ENCODE measurements around the gene TUBGCP3. TPM values are rescaled to one million over a fixed set of nuclear protein-coding genes. Genes with fewer than 3 reads are reported as not detected.

The TUBGCP3 gene
- total and polyA plus RNA-seq, 4 donors, result 10.9 to 40.2 (median 26.9) TPM

DNA sequence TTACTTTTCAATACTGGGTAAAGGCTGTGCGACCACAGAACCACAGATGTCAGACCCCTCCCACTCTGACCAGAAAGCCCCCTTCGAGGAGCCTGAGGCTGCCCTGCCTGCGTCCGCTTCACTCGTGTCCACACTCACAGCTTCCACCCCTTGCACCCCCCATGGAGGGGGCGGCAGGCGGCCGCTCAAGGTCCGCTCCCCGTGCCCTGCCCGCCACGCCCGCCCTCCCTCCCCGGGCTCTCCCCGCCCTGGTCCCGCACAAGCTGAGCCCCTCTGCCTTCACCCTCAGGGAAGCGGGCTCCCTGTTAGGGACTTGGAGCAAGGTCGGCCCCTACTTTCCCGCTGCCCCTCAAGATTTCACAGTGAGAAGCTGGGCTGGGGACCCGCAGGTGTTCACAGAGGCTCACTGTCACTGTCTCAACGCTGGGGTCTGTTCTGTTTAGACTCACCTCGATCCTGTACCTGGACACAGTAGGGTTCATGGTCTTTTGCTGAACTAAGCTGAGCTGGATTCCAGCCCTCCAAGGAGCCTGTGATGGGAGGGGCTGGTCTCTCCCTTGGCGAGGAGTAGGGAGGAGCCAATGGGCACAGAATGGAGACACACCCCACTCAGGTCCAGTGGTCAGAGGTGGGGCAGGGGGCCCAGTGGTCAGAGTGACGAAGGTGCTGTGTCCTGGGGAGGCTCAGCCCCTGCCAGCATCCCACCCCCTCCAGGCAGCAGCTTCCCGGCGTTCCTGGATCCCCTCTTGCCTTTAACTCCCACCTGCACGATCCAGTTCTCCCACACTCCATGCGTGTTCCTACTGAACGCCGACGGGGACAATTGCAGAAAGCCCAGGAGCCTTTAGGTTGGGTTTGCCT lies 142.3 kb downstream of the TUBGCP3 start:
- Histone ChIP-seq H3K27me3 (ENCODE audit: control insufficient read depth in 3 of 3, insufficient read depth in 3 of 3, low read length in 2 of 3) (peaks cover 11 to 12% (median 11%) of the 10 kb centered on the region in 3 donors), H3K4me3 (no peak overlapping the region), H3K27ac (ENCODE audit: low read depth in 1 of 2, low read length in 1 of 2) (no peak overlapping the region), H3K9me3 (ENCODE audit: control insufficient read depth in 4 of 4, insufficient read depth in 3 of 4, low read length in 3 of 4) (no peaks in the 10 kb centered on the region), H3K4me1 (ENCODE audit: control insufficient read depth in 5 of 5, insufficient read depth in 5 of 5, low read length in 5 of 5) (peaks cover 0 to 5% (median 0%) of the 10 kb centered on the region in 5 donors), H3K36me3 (ENCODE audit: control insufficient read depth in 4 of 4, insufficient read depth in 4 of 4, low read length in 4 of 4) (no peaks in the 10 kb centered on the region), H3K9ac (ENCODE audit: insufficient read depth in 1 of 2, low read length in 2 of 2) (no peak overlapping the region)
- TF ChIP-seq, protein P1, sequence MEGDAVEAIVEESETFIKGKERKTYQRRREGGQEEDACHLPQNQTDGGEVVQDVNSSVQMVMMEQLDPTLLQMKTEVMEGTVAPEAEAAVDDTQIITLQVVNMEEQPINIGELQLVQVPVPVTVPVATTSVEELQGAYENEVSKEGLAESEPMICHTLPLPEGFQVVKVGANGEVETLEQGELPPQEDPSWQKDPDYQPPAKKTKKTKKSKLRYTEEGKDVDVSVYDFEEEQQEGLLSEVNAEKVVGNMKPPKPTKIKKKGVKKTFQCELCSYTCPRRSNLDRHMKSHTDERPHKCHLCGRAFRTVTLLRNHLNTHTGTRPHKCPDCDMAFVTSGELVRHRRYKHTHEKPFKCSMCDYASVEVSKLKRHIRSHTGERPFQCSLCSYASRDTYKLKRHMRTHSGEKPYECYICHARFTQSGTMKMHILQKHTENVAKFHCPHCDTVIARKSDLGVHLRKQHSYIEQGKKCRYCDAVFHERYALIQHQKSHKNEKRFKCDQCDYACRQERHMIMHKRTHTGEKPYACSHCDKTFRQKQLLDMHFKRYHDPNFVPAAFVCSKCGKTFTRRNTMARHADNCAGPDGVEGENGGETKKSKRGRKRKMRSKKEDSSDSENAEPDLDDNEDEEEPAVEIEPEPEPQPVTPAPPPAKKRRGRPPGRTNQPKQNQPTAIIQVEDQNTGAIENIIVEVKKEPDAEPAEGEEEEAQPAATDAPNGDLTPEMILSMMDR (IDR thresholded peaks at IDR 0.05; ENCODE audit: control extremely low read depth, extremely low read depth), result no peak
- DNase-seq (no peak), ATAC-seq (ENCODE audit: insufficient read depth, low FRiP score) (no peak)
- 62 to 72% methylated on average over 31 of the region's 31 CpGs for WGBS, 2 donors

DNA sequence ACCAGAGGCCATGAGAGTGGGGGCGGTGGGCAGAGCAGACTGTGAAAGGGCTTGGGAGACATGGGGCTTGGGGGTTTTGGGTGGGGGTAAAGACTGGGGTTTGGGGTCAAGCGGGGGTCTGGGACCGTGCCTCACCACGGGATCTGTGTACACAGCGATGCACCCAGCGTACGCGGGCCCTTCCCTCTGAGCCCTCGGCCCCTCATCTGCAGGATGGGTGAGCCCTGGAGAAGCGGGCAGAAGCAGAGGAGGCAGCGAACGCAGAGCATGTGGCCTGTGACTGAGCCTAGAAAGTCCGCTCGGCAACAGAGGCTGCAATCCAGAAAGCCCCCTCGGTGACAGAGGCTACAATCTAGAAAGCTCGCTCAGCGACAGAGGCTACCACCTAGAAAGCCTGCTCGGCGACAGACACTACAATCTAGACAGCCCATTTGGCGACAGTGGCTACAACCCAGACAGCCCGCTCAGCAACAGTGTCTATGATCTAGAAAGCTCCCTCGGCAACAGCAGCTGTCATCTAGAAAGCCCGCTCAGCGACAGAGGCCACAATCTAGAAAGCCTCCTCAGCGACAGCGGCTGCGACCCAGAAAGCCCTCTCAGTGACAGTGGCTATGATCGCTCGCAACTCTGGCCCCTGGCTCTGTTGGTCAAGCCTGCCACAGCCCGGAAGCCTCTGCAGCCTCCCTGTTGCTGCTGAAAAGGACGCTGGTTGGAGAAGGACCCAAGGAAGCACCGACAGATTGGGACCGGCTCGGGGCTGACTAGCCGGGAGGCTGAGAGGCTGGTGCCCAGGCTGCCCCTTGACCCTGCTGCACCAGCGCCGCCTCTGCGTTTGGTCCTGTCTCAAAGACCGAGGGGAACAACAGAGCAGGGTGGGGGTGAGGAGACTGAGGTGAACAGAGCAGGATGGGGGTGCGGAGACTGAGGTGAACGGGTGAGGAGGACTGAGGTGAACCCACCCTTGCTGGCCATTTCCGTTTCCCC lies 143.2 kb downstream of the TUBGCP3 start:
- ATAC-seq (ENCODE audit: insufficient read depth, low FRiP score), result no peak
- H3K9ac ChIP-seq (ENCODE audit: insufficient read depth in 1 of 2, low read length in 2 of 2), result no peak overlapping the region
- H3K4me3 ChIP-seq, result no peak overlapping the region
- DNase-seq, result peak in 1 of 3 donors; percentile 9
- H3K9me3 ChIP-seq (ENCODE audit: control insufficient read depth in 4 of 4, insufficient read depth in 3 of 4, low read length in 3 of 4), result no peaks in the 10 kb centered on the region
- H3K36me3 ChIP-seq (ENCODE audit: control insufficient read depth in 4 of 4, insufficient read depth in 4 of 4, low read length in 4 of 4), result no peaks in the 10 kb centered on the region
- no peak overlapping the region for H3K27ac ChIP-seq (ENCODE audit: low read depth in 1 of 2, low read length in 1 of 2)
- TF ChIP-seq, protein P1 (IDR thresholded peaks at IDR 0.05; ENCODE audit: control extremely low read depth, extremely low read depth), result no peak
- H3K27me3 ChIP-seq (ENCODE audit: control insufficient read depth in 3 of 3, insufficient read depth in 3 of 3, low read length in 2 of 3), result peaks cover 11 to 16% (median 15%) of the 10 kb centered on the region in 3 donors
- H3K4me1 ChIP-seq (ENCODE audit: control insufficient read depth in 5 of 5, insufficient read depth in 5 of 5, low read length in 5 of 5), result peaks cover 0 to 5% (median 0%) of the 10 kb centered on the region in 5 donors
- WGBS, 2 donors, result 79 to 84% methylated on average over 42 of the region's 42 CpGs

DNA sequence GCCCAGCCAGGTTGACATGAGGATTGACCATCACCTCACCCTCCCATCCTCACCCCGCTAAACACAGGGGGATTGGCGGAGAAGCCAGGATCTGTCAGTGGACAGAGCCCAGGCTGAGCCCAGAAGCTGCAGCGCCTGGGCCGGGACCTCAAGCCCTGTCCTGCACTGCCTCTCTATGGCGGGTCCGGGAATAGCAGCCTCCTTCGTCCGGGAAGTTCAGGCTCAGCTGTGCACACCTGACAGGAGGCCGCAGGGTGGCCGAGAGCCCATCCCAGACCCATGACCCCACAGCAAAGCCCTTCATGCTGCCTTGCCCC lies 144.0 kb downstream of the TUBGCP3 start:
- Histone ChIP-seq H3K4me1 (ENCODE audit: control insufficient read depth in 5 of 5, insufficient read depth in 5 of 5, low read length in 5 of 5) (peaks cover 0 to 2% (median 0%) of the 10 kb centered on the region in 5 donors), H3K27ac (ENCODE audit: low read depth in 1 of 2, low read length in 1 of 2) (no peak overlapping the region), H3K4me3 (no peak overlapping the region), H3K9ac (ENCODE audit: insufficient read depth in 1 of 2, low read length in 2 of 2) (no peak overlapping the region), H3K27me3 (ENCODE audit: control insufficient read depth in 3 of 3, insufficient read depth in 3 of 3, low read length in 2 of 3) (peaks cover 11 to 19% (median 18%) of the 10 kb centered on the region in 3 donors), H3K9me3 (ENCODE audit: control insufficient read depth in 4 of 4, insufficient read depth in 3 of 4, low read length in 3 of 4) (peaks cover 0 to 3% (median 0%) of the 10 kb centered on the region in 4 donors), H3K36me3 (ENCODE audit: control insufficient read depth in 4 of 4, insufficient read depth in 4 of 4, low read length in 4 of 4) (no peaks in the 10 kb centered on the region)
- TF ChIP-seq, protein P1 (IDR thresholded peaks at IDR 0.05; ENCODE audit: control extremely low read depth, extremely low read depth), result peak; percentile 62
- 3 to 5% methylated on average over 10 of the region's 10 CpGs for WGBS, 2 donors
- DNase-seq (peak; percentile 77 to 84 (median 78)), ATAC-seq (ENCODE audit: insufficient read depth, low FRiP score) (peak; percentile 85)
